DND-41 (cell line): ENCODE data around the gene HLF.

Experiments
- ATAC-seq: fragments of 200-7000 bp; cut with Tn5 transposase; 3 replicates; pipeline ENCODE4 v1.9.1; 2021; ENCODE audit warnings: low read depth; ENCODE audit not compliant: insufficient read depth
- DNase-seq: peaks from one replicate; pipeline ENCODE4 v3.0.0-alpha.2; 2020
- H2AFZ ChIP-seq: 2 replicates; pipeline ENCODE4 v1.6.0; 2012; ENCODE audit warnings: low read depth, low read length
- H3K27ac ChIP-seq: 2 replicates; pipeline ENCODE4 v1.5.1; 2012; ENCODE audit warnings: low read length, inconsistent platforms
- H3K27me3 ChIP-seq: fragments of 200-600 bp; sonication (generic); 2 replicates; pipeline ENCODE4 v1.6.0; 2012; ENCODE audit warnings: low read length, mild to moderate bottlenecking, inconsistent platforms; ENCODE audit not compliant: insufficient read depth, poor library complexity
- H3K36me3 ChIP-seq: 2 replicates; pipeline ENCODE4 v1.5.1; 2012; ENCODE audit warnings: low read length, inconsistent platforms; ENCODE audit not compliant: insufficient read depth
- H3K4me1 ChIP-seq: 2 replicates; pipeline ENCODE4 v1.5.1; 2012; ENCODE audit warnings: mild to moderate bottlenecking, low read length; ENCODE audit not compliant: insufficient read depth
- H3K4me2 ChIP-seq: 2 replicates; pipeline ENCODE4 v1.6.0; 2012; ENCODE audit warnings: mild to moderate bottlenecking, moderate library complexity, low read length, inconsistent platforms; ENCODE audit not compliant: insufficient read depth
- H3K4me3 ChIP-seq, 2 experiments: fragments of 200-600 bp in 1 of 2; shearing (Covaris generic) in 1 of 2; 2 replicates each; pipeline ENCODE4 v1.5.1; 2012 to 2016; ENCODE audit warnings: inconsistent platforms in 2 of 2, low read length in 2 of 2, mild to moderate bottlenecking in 2 of 2, low read depth in 1 of 2, moderate library complexity in 1 of 2
- H3K79me2 ChIP-seq: 2 replicates; pipeline ENCODE4 v1.6.0; 2012; ENCODE audit warnings: low read length, inconsistent platforms; ENCODE audit not compliant: insufficient read depth
- H3K9ac ChIP-seq: 2 replicates; pipeline ENCODE4 v1.6.0; 2012; ENCODE audit warnings: low read depth, mild to moderate bottlenecking, inconsistent platforms, low read length, moderate library complexity
- H3K9me3 ChIP-seq: 2 replicates; pipeline ENCODE4 v1.5.1; 2012; ENCODE audit warnings: low read length, moderate library complexity, mild to moderate bottlenecking, inconsistent platforms; ENCODE audit not compliant: insufficient read depth, severe bottlenecking
- H4K20me1 ChIP-seq: 2 replicates; pipeline ENCODE4 v1.6.0; 2012; ENCODE audit warnings: low read length; ENCODE audit not compliant: insufficient read depth
- EZH2 ChIP-seq: IDR thresholded peaks from 3 replicates; pipeline ENCODE4 v1.6.1; 2012; ENCODE audit warnings: borderline replicate concordance, low read depth, mild to moderate bottlenecking, moderate library complexity, low read length, inconsistent platforms; ENCODE audit not compliant: severe bottlenecking
- TF ChIP-seq, protein P1 (sequence below): IDR thresholded peaks from 2 replicates; pipeline ENCODE4 v1.5.1; 2012; ENCODE audit warnings: borderline replicate concordance, low read length, moderate library complexity, mild to moderate bottlenecking; ENCODE audit not compliant: poor library complexity, severe bottlenecking; ENCODE audit errors: extremely low read depth

The HLF gene

DNA sequence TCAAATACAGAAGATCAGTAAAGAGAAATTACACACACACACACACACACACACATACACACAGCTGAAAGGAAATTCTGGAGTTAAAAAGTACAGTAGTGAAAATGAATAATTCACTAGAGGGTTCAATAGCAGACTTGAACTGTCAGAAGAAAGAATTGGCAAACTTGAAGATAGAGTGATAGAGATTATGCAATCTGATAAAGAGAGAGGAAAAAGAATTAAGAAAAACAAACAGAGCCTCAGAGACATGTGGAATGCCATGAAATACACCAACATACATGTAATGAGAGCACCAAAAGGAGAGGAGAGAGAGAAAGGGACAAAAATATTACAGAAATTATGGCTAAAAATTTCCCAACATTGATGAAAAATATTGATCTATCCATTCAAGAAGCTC is 96.2 kb downstream of the HLF start:
- Histone ChIP-seq H4K20me1 (no peaks in the 10 kb centered on the region), H2AFZ (no peak overlapping the region), H3K79me2 (no peaks in the 10 kb centered on the region), H3K36me3 (no peaks in the 10 kb centered on the region), H3K4me1 (peaks cover 4% of the 10 kb centered on the region), H3K27me3 (no peaks in the 10 kb centered on the region), H3K9ac (no peak overlapping the region), H3K4me2 (no peak overlapping the region), H3K27ac (no peak overlapping the region), H3K4me3 (no peak overlapping the region), H3K9me3 (peaks cover 3% of the 10 kb centered on the region)
- TF ChIP-seq, protein P1, sequence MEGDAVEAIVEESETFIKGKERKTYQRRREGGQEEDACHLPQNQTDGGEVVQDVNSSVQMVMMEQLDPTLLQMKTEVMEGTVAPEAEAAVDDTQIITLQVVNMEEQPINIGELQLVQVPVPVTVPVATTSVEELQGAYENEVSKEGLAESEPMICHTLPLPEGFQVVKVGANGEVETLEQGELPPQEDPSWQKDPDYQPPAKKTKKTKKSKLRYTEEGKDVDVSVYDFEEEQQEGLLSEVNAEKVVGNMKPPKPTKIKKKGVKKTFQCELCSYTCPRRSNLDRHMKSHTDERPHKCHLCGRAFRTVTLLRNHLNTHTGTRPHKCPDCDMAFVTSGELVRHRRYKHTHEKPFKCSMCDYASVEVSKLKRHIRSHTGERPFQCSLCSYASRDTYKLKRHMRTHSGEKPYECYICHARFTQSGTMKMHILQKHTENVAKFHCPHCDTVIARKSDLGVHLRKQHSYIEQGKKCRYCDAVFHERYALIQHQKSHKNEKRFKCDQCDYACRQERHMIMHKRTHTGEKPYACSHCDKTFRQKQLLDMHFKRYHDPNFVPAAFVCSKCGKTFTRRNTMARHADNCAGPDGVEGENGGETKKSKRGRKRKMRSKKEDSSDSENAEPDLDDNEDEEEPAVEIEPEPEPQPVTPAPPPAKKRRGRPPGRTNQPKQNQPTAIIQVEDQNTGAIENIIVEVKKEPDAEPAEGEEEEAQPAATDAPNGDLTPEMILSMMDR: no peak
- no peak for TF ChIP-seq EZH2
- no peak for ATAC-seq
- no peak for DNase-seq

DNA sequence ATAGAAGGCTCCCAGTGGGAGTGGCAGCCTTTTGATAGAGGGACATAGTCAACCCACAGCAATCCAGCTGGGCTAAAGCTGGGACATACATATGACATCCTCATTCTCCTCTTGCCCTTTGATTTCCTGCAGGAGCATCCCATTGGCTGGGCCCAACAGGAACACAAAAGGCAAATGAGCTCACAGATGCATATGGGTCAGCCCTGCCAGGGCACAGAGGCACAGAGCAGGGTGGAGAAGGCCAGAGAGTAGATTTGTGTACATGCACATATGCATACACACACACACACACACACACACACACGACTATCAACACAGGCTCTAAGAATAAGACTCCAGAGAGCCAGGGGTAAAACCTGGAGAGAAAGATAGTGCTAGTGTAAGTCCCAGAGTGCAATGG is 98.3 kb downstream of the HLF start:
- TF ChIP-seq EZH2: no peak
- TF ChIP-seq, protein P1: no peak
- no peaks in the 10 kb centered on the region for H3K36me3 ChIP-seq
- no peak overlapping the region for H3K4me2 ChIP-seq
- H3K4me1 ChIP-seq: no peaks in the 10 kb centered on the region
- no peak for DNase-seq
- no peak overlapping the region for H3K27ac ChIP-seq
- H3K27me3 ChIP-seq: no peaks in the 10 kb centered on the region
- no peak for ATAC-seq
- H3K4me3 ChIP-seq: no peak overlapping the region
- H3K79me2 ChIP-seq: no peaks in the 10 kb centered on the region
- H2AFZ ChIP-seq: no peak overlapping the region
- peaks cover 3% of the 10 kb centered on the region for H3K9me3 ChIP-seq
- no peak overlapping the region for H3K9ac ChIP-seq
- H4K20me1 ChIP-seq: no peaks in the 10 kb centered on the region

DNA sequence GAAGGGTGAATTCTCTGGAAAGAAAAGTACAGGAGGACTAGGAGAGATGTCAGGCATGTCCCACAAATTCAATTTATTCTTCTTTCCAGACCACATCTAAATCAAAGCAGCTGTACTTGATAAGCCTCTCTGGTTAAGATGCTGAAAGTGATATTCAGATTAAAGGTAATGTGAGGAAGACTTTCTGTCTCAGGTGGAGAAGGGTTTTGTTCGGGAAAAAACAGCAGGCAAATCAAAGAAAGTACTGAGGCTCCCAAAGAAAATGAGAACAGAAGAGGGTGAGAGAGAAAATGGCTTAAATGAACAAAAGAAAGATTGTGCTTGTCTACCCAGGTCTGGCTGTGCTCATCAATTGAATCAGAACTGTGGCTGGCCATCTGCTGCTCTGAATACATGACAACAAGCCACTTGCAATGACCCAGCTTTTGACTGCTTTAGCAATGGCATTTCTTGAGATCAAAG is 101.3 kb downstream of the HLF start:
- H3K9me3 ChIP-seq: peaks cover 2% of the 10 kb centered on the region

More for the DNA sequence above, 101.3 kb downstream of the HLF start:
- ATAC-seq: no peak
- TF ChIP-seq EZH2: no peak
- TF ChIP-seq, protein P1: no peak
- Histone ChIP-seq H4K20me1 (no peaks in the 10 kb centered on the region), H3K27me3 (no peaks in the 10 kb centered on the region), H3K4me2 (no peak overlapping the region), H3K36me3 (no peaks in the 10 kb centered on the region), H3K4me3 (no peak overlapping the region), H3K27ac (no peak overlapping the region), H3K9ac (no peak overlapping the region), H2AFZ (no peak overlapping the region), H3K4me1 (no peaks in the 10 kb centered on the region), H3K79me2 (no peaks in the 10 kb centered on the region)
- no peak for DNase-seq
